BLaER1 treated with 17β-estradiol and CSF1 and Interleukin-3, amounts not matched to agents 10 nM and 100 nM (cell line): ENCODE data around the gene TOP1.
A peak's percentile ranks its signal among the peaks of the same experiment; 100 is the strongest.
"Not testable (repeated sequence)": the region's sequence is repeated elsewhere in the genome, so short reads cannot be mapped to it uniquely, and the experiment has no call there.

Experiments
- H3K27ac ChIP-seq, 11 experiments: shearing (Covaris generic); formaldehyde crosslinking; 2 replicates each; pipeline ENCODE4 v1.8.1; 2022
- H3K27me3 ChIP-seq, 11 experiments: shearing (Covaris generic); formaldehyde crosslinking; 2 replicates each; pipeline ENCODE4 v1.8.1; 2022
- H3K36me3 ChIP-seq, 11 experiments: shearing (Covaris generic); formaldehyde crosslinking; 2 replicates each; pipeline ENCODE4 v1.8.1; 2022
- H3K4me1 ChIP-seq, 10 experiments: shearing (Covaris generic); formaldehyde crosslinking; 2 replicates each; pipeline ENCODE4 v1.8.1; 2022
- H3K4me2 ChIP-seq, 11 experiments: shearing (Covaris generic); formaldehyde crosslinking; 2 replicates each; pipeline ENCODE4 v1.8.1; 2022
- H3K4me3 ChIP-seq, 10 experiments: shearing (Covaris generic); formaldehyde crosslinking; 2 replicates each; pipeline ENCODE4 v1.8.1; 2022
- H3K9ac ChIP-seq, 11 experiments: shearing (Covaris generic); formaldehyde crosslinking; 2 replicates each; pipeline ENCODE4 v1.8.1; 2022
- H3K9me3 ChIP-seq, 11 experiments: shearing (Covaris generic); formaldehyde crosslinking; replicated peaks in 1 of 11; 2 replicates each; pipeline ENCODE4 v1.8.1; 2022
- H4K20me1 ChIP-seq, 11 experiments: shearing (Covaris generic); formaldehyde crosslinking; 2 replicates each; pipeline ENCODE4 v1.8.1; 2022
- Cebpa-rat ChIP-seq, 11 experiments: shearing (Covaris generic); IDR thresholded peaks; 2 replicates each; pipeline ENCODE4 v1.8.1; 2022

The TOP1 gene

GRCh38 chr20:41110930-41111577, 82.4 kb downstream of the TOP1 start:
- Histone ChIP-seq H3K9ac (no peak overlapping the region), H3K9me3 (no peaks in the 10 kb centered on the region), H3K36me3 (peaks cover 85 to 99% (median 94%) of the 10 kb centered on the region in 11 experiments), H3K27ac (no peak overlapping the region), H4K20me1 (peaks cover 5 to 68% (median 34%) of the 10 kb centered on the region in 11 experiments; a peak in 16 of 22 replicates), H3K4me3 (no peak overlapping the region), H3K4me1 (peaks cover 0 to 18% (median 7%) of the 10 kb centered on the region in 10 experiments; a peak in 12 of 20 replicates), H3K4me2 (0 out of 22 replicates have a peak overlapping the region, but pooled peaks of 1 of the 11 experiments have one; percentile 11), H3K27me3 (no peaks in the 10 kb centered on the region)
- TF ChIP-seq Cebpa-rat (IDR thresholded peaks at IDR 0.05): no peak

- no peaks in the 10 kb centered on the region for H3K27me3 ChIP-seq
- no peak overlapping the region for H3K27ac ChIP-seq
- peaks cover 5 to 70% (median 34%) of the 10 kb centered on the region in 11 experiments; a peak in 16 of 22 replicates for H4K20me1 ChIP-seq
- no peak for TF ChIP-seq Cebpa-rat (IDR thresholded peaks at IDR 0.05)
- peaks cover 0 to 18% (median 7%) of the 10 kb centered on the region in 10 experiments; a peak in 12 of 20 replicates for H3K4me1 ChIP-seq
- peak overlapping the region in 2 of 11 experiments; percentile 33 to 43; a peak in 2 of 22 replicates for H3K4me2 ChIP-seq
- H3K36me3 ChIP-seq: peaks cover 85 to 99% (median 95%) of the 10 kb centered on the region in 11 experiments
- H3K9me3 ChIP-seq: no peaks in the 10 kb centered on the region
- H3K9ac ChIP-seq: no peak overlapping the region
- H3K4me3 ChIP-seq: no peak overlapping the region
Measured at GRCh38 chr20:41111578-41111951, 82.9 kb downstream of the TOP1 start.

- Histone ChIP-seq H3K4me2 (no peak overlapping the region), H3K4me1 (peaks cover 0 to 11% (median 0%) of the 10 kb centered on the region in 10 experiments; a peak in 3 of 20 replicates), H3K36me3 (peaks cover 94 to 100% (median 99%) of the 10 kb centered on the region in 11 experiments), H4K20me1 (peaks cover 5 to 54% (median 29%) of the 10 kb centered on the region in 11 experiments; a peak in 16 of 22 replicates), H3K27me3 (no peaks in the 10 kb centered on the region), H3K4me3 (no peak overlapping the region), H3K9ac (no peak overlapping the region), H3K9me3 (no peaks in the 10 kb centered on the region), H3K27ac (no peak overlapping the region; a peak in 1 of 22 replicates)
- no peak for TF ChIP-seq Cebpa-rat (IDR thresholded peaks at IDR 0.05)
Measured at GRCh38 chr20:41116282-41116956, 87.8 kb downstream of the TOP1 start.

- not testable (repeated sequence) for H3K27ac ChIP-seq, H3K4me3 ChIP-seq, H3K9ac ChIP-seq, H3K4me1 ChIP-seq, H3K4me2 ChIP-seq, H3K9me3 ChIP-seq, H3K27me3 ChIP-seq
- peaks cover 99 to 100% (median 100%) of the 10 kb centered on the region in 11 experiments for H3K36me3 ChIP-seq
- peaks cover 0 to 46% (median 28%) of the 10 kb centered on the region in 11 experiments; a peak in 18 of 22 replicates for H4K20me1 ChIP-seq
Measured at GRCh38 chr20:41118159-41118558, 89.5 kb downstream of the TOP1 start.

- Histone ChIP-seq H3K9me3 (no peaks in the 10 kb centered on the region), H3K27me3 (no peaks in the 10 kb centered on the region), H3K4me2 (no peak overlapping the region), H3K36me3 (peaks cover 99 to 100% (median 100%) of the 10 kb centered on the region in 11 experiments), H4K20me1 (peaks cover 0 to 46% (median 23%) of the 10 kb centered on the region in 11 experiments; a peak in 18 of 22 replicates), H3K9ac (no peak overlapping the region), H3K27ac (no peak overlapping the region), H3K4me1 (no peaks in the 10 kb centered on the region), H3K4me3 (no peak overlapping the region)
- no peak for TF ChIP-seq Cebpa-rat (IDR thresholded peaks at IDR 0.05)
Measured at GRCh38 chr20:41118632-41119031, 90.0 kb downstream of the TOP1 start.

GRCh38 chr20:41119614-41120561, 91.3 kb downstream of the TOP1 start:
- H3K4me2 ChIP-seq: no peak overlapping the region
- H3K27me3 ChIP-seq: no peaks in the 10 kb centered on the region
- no peak overlapping the region for H3K4me3 ChIP-seq
- no peak overlapping the region for H3K27ac ChIP-seq
- no peaks in the 10 kb centered on the region for H3K4me1 ChIP-seq
- H3K9ac ChIP-seq: no peak overlapping the region
- H4K20me1 ChIP-seq: peaks cover 0 to 46% (median 19%) of the 10 kb centered on the region in 11 experiments; a peak in 16 of 22 replicates
- TF ChIP-seq Cebpa-rat (IDR thresholded peaks at IDR 0.05): no peak
- H3K36me3 ChIP-seq: peaks cover 96 to 100% (median 100%) of the 10 kb centered on the region in 11 experiments
- no peaks in the 10 kb centered on the region for H3K9me3 ChIP-seq

- no peaks in the 10 kb centered on the region for H3K27me3 ChIP-seq
- H4K20me1 ChIP-seq: peaks cover 0 to 37% (median 12%) of the 10 kb centered on the region in 11 experiments; a peak in 13 of 22 replicates
- 0 out of 22 replicates have a peak, but pooled peaks cover 0 to 2% (median 0%) of the 10 kb centered on the region in 11 experiments for H3K9me3 ChIP-seq
- H3K4me3 ChIP-seq: no peak overlapping the region
- H3K36me3 ChIP-seq: peaks cover 96 to 100% (median 100%) of the 10 kb centered on the region in 11 experiments
- no peak overlapping the region for H3K9ac ChIP-seq
- H3K4me2 ChIP-seq: no peak overlapping the region
- no peak for TF ChIP-seq Cebpa-rat (IDR thresholded peaks at IDR 0.05)
- H3K27ac ChIP-seq: no peak overlapping the region
- no peaks in the 10 kb centered on the region for H3K4me1 ChIP-seq
Measured at GRCh38 chr20:41121399-41121798, 92.8 kb downstream of the TOP1 start.

- Histone ChIP-seq H3K27ac (no peak overlapping the region), H3K9ac (no peak overlapping the region), H3K36me3 (peaks cover 79 to 93% (median 92%) of the 10 kb centered on the region in 11 experiments), H3K4me3 (no peak overlapping the region), H3K9me3 (peaks cover 0 to 9% (median 6%) of the 10 kb centered on the region in 11 experiments; a peak in 13 of 22 replicates), H3K4me1 (no peaks in the 10 kb centered on the region), H4K20me1 (peaks cover 0 to 31% (median 9%) of the 10 kb centered on the region in 11 experiments; a peak in 11 of 22 replicates), H3K27me3 (no peaks in the 10 kb centered on the region), H3K4me2 (no peak overlapping the region)
- TF ChIP-seq Cebpa-rat (IDR thresholded peaks at IDR 0.05): no peak
Measured at GRCh38 chr20:41123631-41124030, 95.0 kb downstream of the TOP1 start.
